OCI-LY3 (cell line): ENCODE results near the gene ARHGAP15.

Experiments
- H2AFZ ChIP-seq: fragments of 200-600, 300-600 bp; shearing (Covaris generic); 2 replicates; pipeline ENCODE4 v1.6.0; 2014; ENCODE audit warnings: antibody characterized with exemption, low read depth, low read length
- H3K27ac ChIP-seq: fragments of 200-600, 300-600 bp; sonication (generic); 2 replicates; pipeline ENCODE4 v1.5.1; 2014; ENCODE audit warnings: mild to moderate bottlenecking, low read length, moderate library complexity, mixed read lengths
- H3K27me3 ChIP-seq: fragments of 200-600, 300-600 bp; sonication (generic); 2 replicates; pipeline ENCODE4 v1.6.1; 2014; ENCODE audit warnings: low read depth, low read length, mixed read lengths
- H3K36me3 ChIP-seq: fragments of 200-600, 300-600 bp; sonication (generic); replicated peaks from 2 replicates; pipeline ENCODE3; 2014; ENCODE audit warnings: low read depth, low read length, mixed read lengths
- H3K4me1 ChIP-seq: fragments of 300-600, 200-600 bp; sonication (generic); 2 replicates; pipeline ENCODE4 v1.6.1; 2014; ENCODE audit warnings: low read length, mixed read lengths
- H3K4me2 ChIP-seq: fragments of 200-600, 300-600 bp; sonication (generic); 2 replicates; pipeline ENCODE4 v1.6.1; 2014; ENCODE audit warnings: low read length, mixed read lengths
- H3K4me3 ChIP-seq: fragments of 300-600, 200-600 bp; sonication (generic); 2 replicates; pipeline ENCODE4 v1.5.1; 2014; ENCODE audit warnings: antibody characterized with exemption, mild to moderate bottlenecking, low read length, moderate library complexity
- H3K79me2 ChIP-seq: fragments of 300-600, 200-600 bp; shearing (Covaris generic); 2 replicates; pipeline ENCODE4 v1.6.1; 2014; ENCODE audit warnings: mild to moderate bottlenecking, low read length, mixed read lengths
- H3K9ac ChIP-seq: fragments of 300-600, 200-600 bp; shearing (Covaris generic); 2 replicates; pipeline ENCODE4 v1.6.0; 2014; ENCODE audit warnings: mild to moderate bottlenecking, low read length, moderate library complexity
- H3K9me3 ChIP-seq: fragments of 200-600, 300-600 bp; shearing (Covaris generic); 2 replicates; pipeline ENCODE4 v1.6.1; 2014; ENCODE audit warnings: low read length, mixed read lengths; ENCODE audit not compliant: insufficient read depth
- H4K20me1 ChIP-seq: fragments of 200-600, 300-600 bp; sonication (generic); 2 replicates; pipeline ENCODE4 v1.6.1; 2016; ENCODE audit warnings: low read length, mixed read lengths; ENCODE audit not compliant: insufficient read depth
- EZH2phosphoT487 ChIP-seq: fragments of 200-600 bp; shearing (Covaris generic); IDR thresholded peaks from 2 replicates; pipeline ENCODE4 v1.6.1; 2018; ENCODE audit warnings: antibody characterized with exemption, mixed run types, low read depth
- TF ChIP-seq, protein P1 (sequence below): fragments of 200-600, 300-600 bp; sonication (generic); IDR thresholded peaks from 2 replicates; pipeline ENCODE4 v1.5.1; 2014; ENCODE audit warnings: antibody characterized with exemption, low read length, low read depth

ARHGAP15 gene

DNA sequence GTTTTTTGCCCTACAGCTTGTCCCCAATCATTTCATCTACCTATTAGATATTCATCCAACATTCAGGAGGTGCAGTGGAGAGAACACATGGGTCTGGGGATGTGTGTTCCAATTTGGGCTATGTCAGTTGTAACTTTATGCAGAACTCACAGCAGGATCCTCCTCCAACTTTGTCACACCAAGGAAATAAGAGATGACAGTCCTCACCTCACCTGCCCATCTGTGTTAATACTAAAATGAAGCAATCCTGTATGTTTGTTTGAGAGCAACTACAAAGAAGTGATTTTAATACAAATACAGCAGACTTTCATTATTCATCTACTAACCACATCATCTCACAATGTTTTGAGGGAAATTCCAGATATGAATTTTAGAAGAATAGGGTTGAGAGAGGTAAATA lies 126.7 kb downstream of the ARHGAP15 start:
- no peaks in the 10 kb centered on the region for H3K27me3 ChIP-seq
- H4K20me1 ChIP-seq = peaks cover 3% of the 10 kb centered on the region
- TF ChIP-seq, protein P1, sequence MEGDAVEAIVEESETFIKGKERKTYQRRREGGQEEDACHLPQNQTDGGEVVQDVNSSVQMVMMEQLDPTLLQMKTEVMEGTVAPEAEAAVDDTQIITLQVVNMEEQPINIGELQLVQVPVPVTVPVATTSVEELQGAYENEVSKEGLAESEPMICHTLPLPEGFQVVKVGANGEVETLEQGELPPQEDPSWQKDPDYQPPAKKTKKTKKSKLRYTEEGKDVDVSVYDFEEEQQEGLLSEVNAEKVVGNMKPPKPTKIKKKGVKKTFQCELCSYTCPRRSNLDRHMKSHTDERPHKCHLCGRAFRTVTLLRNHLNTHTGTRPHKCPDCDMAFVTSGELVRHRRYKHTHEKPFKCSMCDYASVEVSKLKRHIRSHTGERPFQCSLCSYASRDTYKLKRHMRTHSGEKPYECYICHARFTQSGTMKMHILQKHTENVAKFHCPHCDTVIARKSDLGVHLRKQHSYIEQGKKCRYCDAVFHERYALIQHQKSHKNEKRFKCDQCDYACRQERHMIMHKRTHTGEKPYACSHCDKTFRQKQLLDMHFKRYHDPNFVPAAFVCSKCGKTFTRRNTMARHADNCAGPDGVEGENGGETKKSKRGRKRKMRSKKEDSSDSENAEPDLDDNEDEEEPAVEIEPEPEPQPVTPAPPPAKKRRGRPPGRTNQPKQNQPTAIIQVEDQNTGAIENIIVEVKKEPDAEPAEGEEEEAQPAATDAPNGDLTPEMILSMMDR = no peak
- TF ChIP-seq EZH2phosphoT487 = no peak
- no peak overlapping the region for H2AFZ ChIP-seq
- H3K4me3 ChIP-seq = no peak overlapping the region
- no peak overlapping the region for H3K9ac ChIP-seq
- H3K36me3 ChIP-seq = no peaks in the 10 kb centered on the region
- no peaks in the 10 kb centered on the region for H3K9me3 ChIP-seq
- H3K4me2 ChIP-seq = no peak overlapping the region
- no peak overlapping the region for H3K27ac ChIP-seq
- H3K79me2 ChIP-seq = no peaks in the 10 kb centered on the region
- peaks cover 17% of the 10 kb centered on the region for H3K4me1 ChIP-seq

DNA sequence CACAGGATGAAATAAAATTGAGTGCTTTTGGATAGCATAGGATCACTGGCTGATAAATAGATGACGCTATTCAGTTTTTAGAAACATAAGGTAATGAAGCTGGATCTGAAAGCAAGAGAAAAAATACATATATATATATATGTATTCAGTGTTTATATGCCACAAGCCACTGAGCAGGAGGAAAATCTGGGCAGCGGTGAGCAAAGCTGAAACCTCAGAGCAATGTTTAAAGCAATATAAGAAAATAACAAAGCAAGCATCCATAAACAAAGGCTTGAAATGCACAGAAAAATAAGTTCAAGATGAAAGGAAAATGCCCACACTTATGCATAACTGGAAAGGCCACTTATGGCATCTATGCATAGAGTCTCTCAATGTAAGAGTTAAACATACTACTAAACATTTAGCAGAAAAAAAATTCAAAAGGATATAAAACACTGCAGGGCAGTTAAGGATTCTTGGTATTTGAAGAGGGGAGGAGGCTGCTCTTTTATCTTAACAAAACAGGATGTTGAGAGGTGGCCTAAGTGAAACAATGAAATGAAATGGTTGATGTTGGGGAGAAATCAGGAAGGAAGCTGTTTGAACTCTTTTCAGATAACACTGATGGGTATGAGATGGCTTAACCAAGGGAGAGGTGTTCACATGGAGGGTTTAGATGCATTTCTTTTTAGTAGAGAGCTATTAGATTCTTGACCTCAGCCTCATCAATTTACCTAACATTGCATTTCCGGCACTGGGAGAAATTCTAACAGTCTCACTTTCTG lies 129.1 kb downstream of the ARHGAP15 start:
- H4K20me1 ChIP-seq = peaks cover 3% of the 10 kb centered on the region; the same call in 1 of the 2 replicates
- no peak overlapping the region for H3K4me2 ChIP-seq
- no peaks in the 10 kb centered on the region for H3K79me2 ChIP-seq
- H3K27ac ChIP-seq = no peak overlapping the region
- H2AFZ ChIP-seq = no peak overlapping the region
- H3K27me3 ChIP-seq = no peaks in the 10 kb centered on the region
- H3K9me3 ChIP-seq = no peaks in the 10 kb centered on the region
- no peak overlapping the region for H3K9ac ChIP-seq
- H3K4me1 ChIP-seq = peaks cover 20% of the 10 kb centered on the region
- H3K36me3 ChIP-seq = no peaks in the 10 kb centered on the region
- no peak for TF ChIP-seq EZH2phosphoT487
- TF ChIP-seq, protein P1 = no peak
- no peak overlapping the region for H3K4me3 ChIP-seq

DNA sequence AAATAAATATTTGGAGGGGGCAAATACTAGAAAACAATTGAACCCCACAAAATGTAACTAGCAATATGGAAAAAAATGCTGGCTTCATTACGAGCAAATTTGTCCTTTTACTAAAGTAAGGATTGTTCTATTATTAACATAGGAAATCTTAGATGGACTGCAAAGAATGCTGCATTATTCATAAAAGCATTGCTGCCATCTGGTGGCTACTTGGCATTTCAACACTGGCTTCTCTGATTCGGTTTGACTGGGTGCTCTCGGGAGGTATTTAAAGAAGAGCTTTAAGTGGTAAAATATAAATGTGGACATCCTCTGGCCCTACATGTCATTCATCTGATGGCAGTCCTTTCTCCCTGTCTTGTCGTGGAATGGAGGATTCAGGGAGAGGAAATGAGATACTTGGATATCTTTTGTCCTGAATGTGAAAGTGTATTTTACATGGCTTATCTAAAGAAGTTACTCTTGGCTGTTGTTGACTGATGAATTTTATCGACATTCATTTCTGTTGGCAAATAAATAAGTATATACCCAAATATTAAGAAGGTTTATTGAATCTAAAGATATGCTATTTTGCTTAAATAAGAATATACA lies 130.2 kb downstream of the ARHGAP15 start:
- peak overlapping the region; percentile 57 for H3K4me2 ChIP-seq
- no peak overlapping the region for H3K9ac ChIP-seq

DNA sequence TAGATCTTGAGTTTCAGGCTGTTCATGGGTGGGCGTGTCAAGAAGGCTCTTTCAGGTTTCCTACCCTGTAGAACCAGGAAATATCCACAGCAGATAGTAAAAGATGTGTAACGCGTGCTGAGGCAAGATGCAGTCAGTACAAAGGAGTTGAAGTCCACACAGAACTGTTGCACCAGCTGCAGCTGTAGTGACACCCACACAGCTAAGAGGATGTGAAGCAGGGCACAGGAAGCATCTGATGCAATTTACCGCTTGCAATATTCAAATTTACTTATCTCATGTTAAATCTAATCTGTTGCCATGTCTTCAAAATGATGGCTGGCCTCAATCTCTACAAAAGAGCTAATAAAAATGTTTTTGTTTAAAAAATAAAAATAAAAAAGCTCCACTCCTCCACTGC lies 132.8 kb downstream of the ARHGAP15 start:
- no peak overlapping the region; the same call in 1 of the 2 replicates for H3K27ac ChIP-seq
- no peaks in the 10 kb centered on the region for H3K79me2 ChIP-seq
- H4K20me1 ChIP-seq = peaks cover 3% of the 10 kb centered on the region; the same call in 1 of the 2 replicates
- TF ChIP-seq, protein P1 = no peak
- no peak for TF ChIP-seq EZH2phosphoT487
- peak overlapping the region; percentile 28; the same call in 1 of the 2 replicates for H3K4me2 ChIP-seq
- no peak overlapping the region for H3K9ac ChIP-seq
- H2AFZ ChIP-seq = no peak overlapping the region
- no peaks in the 10 kb centered on the region for H3K9me3 ChIP-seq
- H3K4me3 ChIP-seq = no peak overlapping the region
- H3K27me3 ChIP-seq = no peaks in the 10 kb centered on the region
- H3K4me1 ChIP-seq = peaks cover 13% of the 10 kb centered on the region
- no peaks in the 10 kb centered on the region for H3K36me3 ChIP-seq

More for the DNA sequence above, 130.2 kb downstream of the ARHGAP15 start:
- Histone ChIP-seq H3K4me3 (no peak overlapping the region), H3K36me3 (no peaks in the 10 kb centered on the region), H3K27me3 (no peaks in the 10 kb centered on the region), H3K27ac (no peak overlapping the region), H3K9me3 (no peaks in the 10 kb centered on the region), H3K79me2 (no peaks in the 10 kb centered on the region), H3K4me1 (peaks cover 20% of the 10 kb centered on the region), H4K20me1 (peaks cover 3% of the 10 kb centered on the region; the same call in 1 of the 2 replicates), H2AFZ (no peak overlapping the region)
- TF ChIP-seq, protein P1 = peak; percentile 87
- TF ChIP-seq EZH2phosphoT487 = no peak
